COLO829 (cell line): ENCODE results near the gene WASHC2A.
A peak's percentile ranks its signal among the peaks of the same experiment; 100 is the strongest.
"Not testable (repeated sequence)": the region's sequence is repeated elsewhere in the genome, so short reads cannot be mapped to it uniquely, and the experiment has no call there.

ENCODE experiments used
- DNase-seq: peaks from one replicate; pipeline ENCODE4 v3.0.0; 2012; ENCODE audit warnings: low spot score

Gene WASHC2A

DNA sequence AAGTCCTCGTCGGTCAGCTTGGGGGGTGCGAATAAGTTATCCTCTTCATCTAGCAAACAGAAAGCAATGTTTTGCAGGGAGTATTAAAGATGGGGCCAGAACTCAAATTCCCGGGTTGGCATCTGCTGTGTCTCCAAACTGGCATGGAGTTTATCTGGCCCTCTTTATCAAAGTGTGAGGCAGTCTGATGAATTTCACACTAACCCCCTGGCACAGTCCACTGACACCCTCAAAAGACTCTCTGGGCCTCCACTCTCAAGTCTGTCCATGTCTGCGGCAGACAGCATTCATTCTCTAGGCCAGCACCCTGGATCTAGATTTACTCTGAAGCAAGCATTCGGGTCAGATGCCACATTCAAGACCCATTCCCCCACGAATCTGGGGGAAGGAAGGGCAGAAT is 6.2 kb upstream of the WASHC2A start:
- DNase-seq: not testable (repeated sequence)

DNA sequence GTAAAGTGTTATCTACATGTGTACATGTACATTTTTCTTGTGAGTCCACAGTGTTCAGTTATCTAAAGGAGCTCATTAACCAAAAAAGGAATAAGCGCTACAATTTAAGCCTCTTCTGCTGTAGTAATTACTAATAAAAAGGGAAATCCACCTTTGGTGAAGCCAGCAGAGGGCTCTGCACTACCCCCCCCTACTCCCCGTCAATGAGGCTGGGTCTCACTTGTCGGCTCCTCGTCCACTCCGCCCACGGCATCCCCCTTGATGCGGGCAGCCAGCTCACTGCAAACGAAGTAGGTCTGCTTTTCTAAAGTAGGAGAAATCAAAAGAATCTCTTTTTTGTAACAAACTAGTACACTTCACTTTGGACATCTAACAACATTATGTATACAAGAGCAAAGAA is 4.7 kb upstream of the WASHC2A start:
- no peak for DNase-seq

- DNase-seq: not testable (repeated sequence)
These were observed 552 bp downstream of the WASHC2A start for GRCh38 chr10:50068352-50068659.

DNA sequence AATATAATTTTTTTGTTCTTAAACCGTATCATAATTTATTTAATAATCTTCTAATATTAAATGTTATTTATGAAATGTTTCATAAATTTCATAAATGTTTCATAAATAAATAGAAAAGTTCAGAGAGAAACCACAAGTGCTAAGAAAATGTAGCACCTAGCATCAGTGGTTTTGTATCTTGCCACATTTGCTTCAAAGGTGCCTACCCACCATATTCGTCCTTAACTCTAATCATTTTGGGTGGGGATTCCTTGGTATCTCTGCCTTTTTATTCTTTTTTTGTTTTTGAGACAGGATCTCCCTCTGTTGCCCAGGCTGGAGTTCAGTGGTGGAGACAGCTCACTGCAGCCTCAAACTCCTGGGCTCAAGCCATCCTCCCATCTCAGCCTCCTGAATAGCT is 7.4 kb downstream of the WASHC2A start:
- DNase-seq: not testable (repeated sequence)

DNA sequence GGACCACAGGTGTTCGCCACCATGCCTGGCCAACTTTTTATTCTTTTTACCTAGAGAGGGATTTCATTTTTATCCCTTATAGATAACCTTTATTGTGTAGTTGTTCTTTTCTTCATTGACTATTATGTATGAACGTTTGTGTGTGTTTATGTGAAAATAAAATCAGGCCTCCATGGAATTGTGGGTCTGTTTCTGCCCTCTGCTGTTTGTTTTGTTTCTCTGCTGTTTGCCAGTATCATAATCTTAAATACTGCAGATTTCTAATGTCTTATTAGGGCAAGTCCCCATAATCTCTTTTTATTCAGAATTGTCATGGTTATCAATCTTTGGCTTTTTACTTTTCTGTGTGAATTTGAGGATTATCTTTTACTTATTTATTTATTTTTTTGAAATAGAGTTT is 7.8 kb downstream of the WASHC2A start:
- DNase-seq: not testable (repeated sequence)

GRCh38 chr10:50091304-50091703 is 23.6 kb downstream of the WASHC2A start:
- not testable (repeated sequence) for DNase-seq

GRCh38 chr10:50092928-50093327 is 25.2 kb downstream of the WASHC2A start:
- DNase-seq: not testable (repeated sequence)

DNA sequence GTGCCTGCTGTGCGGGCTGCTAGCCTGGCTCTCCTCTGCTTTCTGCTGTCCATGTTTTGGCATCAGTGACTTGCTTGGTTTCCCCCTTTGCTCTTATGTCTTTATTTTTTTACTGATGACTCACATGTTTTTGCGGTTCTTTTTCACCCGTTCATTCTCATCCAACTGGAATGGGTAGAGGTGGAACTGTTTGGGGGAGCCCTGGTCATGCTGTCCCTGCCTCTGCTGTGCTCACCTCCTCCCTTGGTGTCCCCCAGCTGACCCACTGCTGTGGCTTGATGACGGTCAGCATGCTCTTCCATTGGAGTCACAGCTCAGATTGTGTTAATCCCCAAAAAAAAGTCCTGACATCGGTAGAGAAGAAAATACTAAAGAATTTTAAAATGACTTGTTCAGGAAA is 26.9 kb downstream of the WASHC2A start:
- not testable (repeated sequence) for DNase-seq

GRCh38 chr10:50095402-50095801 is 27.6 kb downstream of the WASHC2A start:
- not testable (repeated sequence) for DNase-seq

- not testable (repeated sequence) for DNase-seq
These were observed 29.0 kb downstream of the WASHC2A start for GRCh38 chr10:50096722-50097121.

DNA sequence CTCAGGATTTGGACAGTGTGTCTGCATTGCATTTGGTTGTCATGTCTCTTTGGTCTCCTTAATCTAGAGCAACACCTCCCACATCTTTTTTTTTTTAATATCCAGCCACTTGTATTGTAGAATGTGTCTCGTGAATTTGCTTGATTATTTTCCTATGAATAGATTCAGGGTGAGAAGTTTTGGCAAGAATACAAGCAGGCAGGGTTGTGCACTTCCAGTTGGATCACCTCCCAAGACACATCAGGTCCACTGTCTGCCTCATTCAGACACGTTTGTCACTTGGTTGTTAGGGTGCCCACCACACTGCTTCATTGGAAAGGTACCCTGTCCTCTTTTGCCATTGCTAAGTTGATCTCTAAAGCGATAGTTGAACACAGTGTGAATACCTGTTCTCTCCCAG is 30.9 kb downstream of the WASHC2A start:
- not testable (repeated sequence) for DNase-seq

DNA sequence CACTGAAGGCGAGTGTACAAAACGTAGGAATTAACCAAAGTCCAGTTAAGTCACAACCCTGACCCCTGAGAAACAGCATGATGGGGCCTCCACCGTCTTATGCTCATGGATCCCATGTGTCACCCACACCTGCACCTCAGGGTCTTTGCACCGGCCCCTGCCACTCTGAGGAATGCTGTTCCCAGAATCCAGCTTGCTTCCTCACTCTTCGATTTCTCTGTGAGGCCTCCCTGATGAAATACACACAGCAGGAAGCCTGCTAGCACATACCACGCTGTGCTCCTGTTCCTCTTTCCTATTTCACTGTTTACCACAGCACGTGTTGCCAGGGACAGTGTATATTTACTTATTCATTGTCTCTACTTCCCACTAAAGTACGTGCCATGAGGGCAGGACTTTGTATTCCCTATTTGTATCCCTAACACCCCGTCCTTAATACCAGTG is 33.4 kb downstream of the WASHC2A start:
- DNase-seq: peak; percentile 0

- not testable (repeated sequence) for DNase-seq
These were observed 34.0 kb downstream of the WASHC2A start for GRCh38 chr10:50101747-50102146.

DNA sequence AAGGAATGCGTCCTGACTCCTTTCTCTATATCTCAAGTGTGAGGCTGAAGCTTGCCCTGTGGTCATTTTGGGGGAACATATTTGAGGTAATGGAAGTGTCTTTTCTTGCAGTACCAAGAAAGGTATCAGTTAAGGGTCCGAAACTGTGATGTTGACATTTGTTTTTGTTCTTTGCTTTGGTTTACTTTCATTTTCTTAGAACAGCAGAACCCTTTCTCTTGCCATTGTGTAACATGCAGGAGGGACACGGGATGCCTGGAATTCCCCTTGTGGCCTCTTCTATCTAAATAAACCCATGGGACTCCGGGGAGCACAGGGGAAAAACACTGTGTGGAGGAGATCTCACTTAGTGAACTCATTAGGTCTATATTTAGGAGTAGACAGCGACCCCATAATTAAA is 34.5 kb downstream of the WASHC2A start:
- DNase-seq: peak; percentile 0

GRCh38 chr10:50108999-50109698 is 41.4 kb downstream of the WASHC2A start:
- not testable (repeated sequence) for DNase-seq

DNA sequence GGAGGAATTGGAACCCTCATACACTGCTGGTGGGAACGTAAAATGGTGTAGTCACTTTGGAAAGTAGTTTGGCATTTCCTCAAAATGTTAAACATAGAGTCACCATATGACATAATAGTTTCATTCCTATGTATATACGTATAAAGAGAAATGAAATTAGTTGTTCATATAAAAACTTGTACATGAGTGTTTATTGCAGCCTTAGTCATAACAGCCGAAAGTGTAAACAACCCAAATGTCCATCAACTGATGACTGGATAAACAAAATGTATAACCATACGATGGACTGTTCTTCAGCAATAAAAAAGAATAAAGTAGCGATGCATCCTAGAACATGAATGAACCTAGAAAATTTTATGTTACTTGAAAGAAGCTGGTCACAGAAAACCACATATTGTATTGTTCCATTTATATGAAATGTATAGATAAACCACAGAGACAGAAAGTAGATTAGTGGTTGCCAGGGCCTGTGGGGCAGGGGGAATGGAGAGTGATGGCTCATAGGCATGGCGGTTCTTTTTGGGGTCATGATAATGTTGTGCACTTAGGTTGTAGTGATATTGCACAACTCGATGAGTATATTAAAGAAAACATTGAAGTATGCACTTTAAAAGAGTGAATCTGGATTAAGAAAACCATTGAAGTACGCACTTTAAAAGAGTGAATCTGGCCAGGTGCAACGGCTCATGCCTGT is 44.8 kb downstream of the WASHC2A start:
- not testable (repeated sequence) for DNase-seq

GRCh38 chr10:50126765-50127164 is 59.0 kb downstream of the WASHC2A start:
- DNase-seq: not testable (repeated sequence)

DNA sequence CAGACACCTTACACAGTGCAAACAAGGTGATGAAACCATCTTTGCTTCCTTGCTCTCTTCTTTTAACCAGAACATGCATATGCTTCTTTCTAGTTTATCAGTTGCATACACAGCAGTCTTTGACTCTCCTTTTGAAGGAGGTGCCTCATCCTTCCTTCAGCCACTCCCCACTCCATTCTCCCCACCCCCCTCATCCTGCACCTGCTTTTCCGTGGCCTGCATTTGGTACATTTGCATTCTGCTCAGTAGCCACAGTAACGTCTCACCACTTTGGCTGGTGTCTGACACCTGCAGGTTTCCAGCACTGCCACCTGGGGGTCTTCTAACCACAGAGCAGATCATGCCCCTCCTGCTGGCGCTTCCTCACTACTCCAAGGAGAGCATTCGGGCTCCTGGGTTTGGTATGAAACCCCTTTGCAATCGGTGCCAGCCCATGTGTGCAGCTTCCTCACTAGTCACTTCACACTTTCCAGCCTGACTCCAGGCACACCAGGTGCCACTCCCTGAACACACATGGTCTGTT is 60.1 kb downstream of the WASHC2A start:
- DNase-seq: not testable (repeated sequence)

DNA sequence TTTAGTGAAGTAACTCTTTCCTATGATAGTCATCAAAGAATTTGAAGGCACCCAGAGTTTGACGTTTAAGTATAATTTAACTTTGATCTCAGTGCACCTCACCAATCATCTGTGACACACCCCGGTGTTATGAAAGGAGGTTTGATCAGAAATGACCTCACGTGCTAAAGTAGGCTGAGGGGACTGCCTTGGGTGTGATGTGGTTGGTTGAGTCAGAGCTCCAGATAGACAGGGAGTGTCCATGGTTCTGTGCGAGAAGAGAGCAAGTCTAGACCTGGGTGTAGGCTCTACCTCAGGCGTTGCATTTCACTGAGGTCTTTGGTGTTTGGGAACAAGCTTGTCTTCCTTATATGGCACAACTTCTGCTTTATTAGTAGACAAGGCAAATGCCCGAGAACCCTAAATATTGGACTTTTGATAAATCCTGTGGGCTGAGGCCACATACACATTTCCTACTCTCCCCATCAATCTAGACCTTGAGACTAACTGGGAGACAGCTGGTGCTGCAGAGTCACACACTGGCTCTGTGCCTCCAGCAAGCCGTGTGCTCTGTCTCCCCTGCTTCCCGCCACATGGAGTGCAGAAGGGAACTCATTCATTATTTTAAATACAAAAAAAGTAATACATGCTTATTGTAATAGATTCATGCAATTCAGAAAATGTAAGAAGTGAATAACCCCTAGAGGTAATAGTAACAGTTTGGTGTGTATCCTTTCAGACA is 63.7 kb downstream of the WASHC2A start:
- DNase-seq: not testable (repeated sequence)

- DNase-seq: peak; percentile 16
These were observed 64.6 kb downstream of the WASHC2A start for GRCh38 chr10:50132322-50132721.

- not testable (repeated sequence) for DNase-seq
These were observed 65.1 kb downstream of the WASHC2A start for GRCh38 chr10:50132841-50133240.

DNA sequence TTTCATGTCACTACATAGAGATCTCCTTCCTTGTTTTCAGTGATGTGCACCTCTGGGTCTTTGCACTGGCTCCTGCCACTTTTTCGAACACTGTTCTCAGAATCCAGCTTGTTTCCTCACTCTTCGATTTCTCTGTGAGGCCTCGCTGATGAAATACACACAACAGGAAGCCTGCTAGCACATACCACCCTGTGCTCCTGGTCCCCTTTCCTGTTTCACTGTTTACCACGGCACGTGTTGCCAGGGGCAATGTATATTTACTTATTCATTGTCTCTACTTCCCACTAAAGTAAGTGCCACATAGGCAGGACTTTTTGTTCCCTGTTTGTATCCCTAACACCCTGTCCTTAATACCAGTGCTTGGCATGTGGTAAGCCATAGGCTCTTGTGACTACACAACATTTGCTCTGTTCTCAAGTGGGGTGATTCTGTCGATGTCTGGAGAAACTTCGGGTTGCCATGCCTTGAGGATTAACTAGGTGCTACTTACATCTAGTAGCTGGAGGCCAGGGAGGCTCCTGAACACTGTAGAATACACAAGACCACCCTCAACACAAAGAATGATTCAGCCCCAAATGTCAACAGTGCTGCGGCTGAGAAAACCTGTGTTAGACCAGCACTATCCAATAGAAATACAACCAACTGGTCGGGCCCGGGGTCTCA is 75.9 kb downstream of the WASHC2A start:
- DNase-seq: not testable (repeated sequence)
